Fibroblast of pulmonary artery (primary cell): Measurements from ENCODE around the gene RAB21.
A peak's percentile ranks its signal among the peaks of the same experiment; 100 is the strongest.
"Not testable (repeated sequence)": the region's sequence is repeated elsewhere in the genome, so short reads cannot be mapped to it uniquely, and the experiment has no call there.

Experiments used
- DNase-seq: peaks from one replicate; pipeline ENCODE4 v3.0.0-alpha.2; 2010; ENCODE audit warnings: low read depth
- H3K4me3 ChIP-seq: replicated peaks from 2 replicates; pipeline ENCODE4 v1.5.1; 2011; ENCODE audit warnings: low read depth, mild to moderate bottlenecking, control low read depth, low read length, moderate library complexity
- TF ChIP-seq, protein P1 (sequence below): IDR thresholded peaks from 2 replicates; pipeline ENCODE4 v1.5.1; 2011; ENCODE audit warnings: mild to moderate bottlenecking, control low read depth, low read length, inconsistent platforms; ENCODE audit errors: missing control alignments

The RAB21 gene

DNA sequence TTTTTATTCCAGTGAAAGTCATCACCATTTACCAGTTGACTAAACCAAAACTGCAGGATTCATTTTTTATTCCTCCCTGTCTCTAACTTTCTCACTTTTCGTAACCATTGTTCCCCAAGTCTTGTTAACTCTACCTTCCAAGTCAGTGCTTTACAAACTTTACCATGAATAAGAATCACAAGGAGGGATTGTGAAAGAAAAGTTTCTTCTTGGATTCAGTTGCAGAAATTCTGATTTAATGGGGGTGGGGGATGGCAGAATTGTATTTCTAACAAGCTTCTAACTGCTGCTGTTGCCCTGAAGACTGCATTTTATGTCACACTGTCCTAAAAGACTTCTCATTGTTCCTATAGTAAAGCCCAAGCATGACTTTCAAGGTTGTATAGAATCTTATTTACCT lies 5.0 kb upstream of the RAB21 start:
- H3K4me3 ChIP-seq, result no peak overlapping the region
- DNase-seq, result peak; percentile 23
- TF ChIP-seq, protein P1, sequence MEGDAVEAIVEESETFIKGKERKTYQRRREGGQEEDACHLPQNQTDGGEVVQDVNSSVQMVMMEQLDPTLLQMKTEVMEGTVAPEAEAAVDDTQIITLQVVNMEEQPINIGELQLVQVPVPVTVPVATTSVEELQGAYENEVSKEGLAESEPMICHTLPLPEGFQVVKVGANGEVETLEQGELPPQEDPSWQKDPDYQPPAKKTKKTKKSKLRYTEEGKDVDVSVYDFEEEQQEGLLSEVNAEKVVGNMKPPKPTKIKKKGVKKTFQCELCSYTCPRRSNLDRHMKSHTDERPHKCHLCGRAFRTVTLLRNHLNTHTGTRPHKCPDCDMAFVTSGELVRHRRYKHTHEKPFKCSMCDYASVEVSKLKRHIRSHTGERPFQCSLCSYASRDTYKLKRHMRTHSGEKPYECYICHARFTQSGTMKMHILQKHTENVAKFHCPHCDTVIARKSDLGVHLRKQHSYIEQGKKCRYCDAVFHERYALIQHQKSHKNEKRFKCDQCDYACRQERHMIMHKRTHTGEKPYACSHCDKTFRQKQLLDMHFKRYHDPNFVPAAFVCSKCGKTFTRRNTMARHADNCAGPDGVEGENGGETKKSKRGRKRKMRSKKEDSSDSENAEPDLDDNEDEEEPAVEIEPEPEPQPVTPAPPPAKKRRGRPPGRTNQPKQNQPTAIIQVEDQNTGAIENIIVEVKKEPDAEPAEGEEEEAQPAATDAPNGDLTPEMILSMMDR, result no peak

DNA sequence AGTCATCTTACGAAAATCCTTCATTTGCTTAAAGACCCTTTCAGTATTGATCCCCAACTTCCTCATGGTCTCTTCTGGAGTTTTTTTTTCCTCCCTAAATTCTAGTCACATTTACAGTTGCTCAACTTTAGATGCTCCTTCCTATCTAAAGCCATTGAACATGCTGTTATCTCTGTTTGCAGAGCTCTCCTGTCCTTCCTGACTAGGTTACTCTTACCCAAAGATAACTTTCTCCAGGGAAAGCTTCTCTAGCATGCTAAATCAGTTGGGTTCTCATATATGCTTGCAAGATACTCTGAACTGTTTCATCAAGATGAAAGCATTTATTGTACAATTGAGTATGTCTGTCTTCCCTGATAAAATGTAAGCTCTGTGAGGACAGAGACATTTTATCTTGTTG lies 1.8 kb upstream of the RAB21 start:
- no peak overlapping the region for H3K4me3 ChIP-seq
- TF ChIP-seq, protein P1, result no peak
- DNase-seq, result no peak

DNA sequence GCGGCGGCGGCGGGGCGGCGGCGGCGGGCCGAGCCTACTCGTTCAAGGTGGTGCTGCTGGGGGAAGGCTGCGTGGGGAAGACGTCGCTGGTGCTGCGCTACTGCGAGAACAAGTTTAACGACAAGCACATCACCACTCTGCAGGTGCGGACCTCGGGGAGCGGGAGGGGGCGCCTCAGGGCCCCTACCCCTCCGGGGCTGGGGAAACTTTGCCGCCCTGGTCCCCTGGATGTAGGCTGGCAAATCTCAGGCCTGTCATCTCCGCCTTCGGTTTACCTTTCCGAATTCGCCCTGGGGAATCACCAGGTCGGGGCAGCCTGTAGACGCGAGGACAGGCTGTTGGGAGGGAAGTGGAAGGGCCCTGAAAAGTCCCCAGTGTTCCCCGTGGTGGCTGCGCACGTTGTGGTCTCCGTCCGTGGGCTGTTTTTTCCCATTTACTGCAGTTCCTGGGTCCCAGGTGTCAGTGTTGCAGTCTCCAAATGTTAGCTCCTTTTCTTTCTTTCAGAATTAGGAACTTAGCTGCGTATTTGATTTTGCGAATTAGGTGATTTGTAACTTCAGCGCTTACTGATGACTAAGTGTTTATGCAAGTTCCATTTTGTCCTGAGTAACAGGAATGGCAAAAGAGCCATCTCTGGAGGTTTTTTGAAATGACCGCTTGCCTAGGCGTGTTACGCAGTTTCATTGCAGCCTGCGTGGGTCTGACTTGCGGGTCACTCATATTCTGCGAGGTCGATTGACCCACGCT lies 656 bp downstream of the RAB21 start:
- peak overlapping the region; percentile 70 for H3K4me3 ChIP-seq
- TF ChIP-seq, protein P1, result no peak
- peak; percentile 64 for DNase-seq

DNA sequence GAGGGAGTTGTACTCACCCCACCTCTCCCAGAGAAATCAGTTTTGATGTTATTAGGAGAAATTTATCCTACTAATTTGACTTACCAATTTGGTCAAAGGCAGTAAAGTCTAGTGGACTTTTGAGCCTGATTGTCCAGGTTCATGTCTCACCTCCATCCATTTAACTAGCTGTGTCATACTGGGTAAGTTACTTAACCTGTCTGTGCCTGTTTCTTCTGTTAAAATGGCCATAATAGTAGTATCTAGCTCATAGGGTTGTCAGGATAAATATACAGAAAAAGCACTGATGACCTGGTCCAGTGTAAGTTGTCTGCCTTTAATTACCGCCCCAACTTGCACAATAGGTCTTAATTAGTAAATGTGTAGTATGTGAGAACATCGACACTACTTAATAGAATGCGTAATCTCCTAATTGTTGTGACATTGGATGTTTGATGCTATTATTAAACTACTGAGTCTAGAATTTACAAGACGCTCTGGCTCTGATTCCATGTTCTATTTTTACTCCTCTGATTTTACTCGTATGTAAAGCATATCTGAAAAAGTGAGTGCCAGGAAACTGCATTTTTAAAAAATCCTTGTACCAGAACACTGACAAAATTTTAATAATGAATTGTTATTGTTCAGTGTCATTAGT lies 1.5 kb downstream of the RAB21 start:
- peak overlapping the region; percentile 70 for H3K4me3 ChIP-seq
- TF ChIP-seq, protein P1, result no peak
- DNase-seq, result no peak

DNA sequence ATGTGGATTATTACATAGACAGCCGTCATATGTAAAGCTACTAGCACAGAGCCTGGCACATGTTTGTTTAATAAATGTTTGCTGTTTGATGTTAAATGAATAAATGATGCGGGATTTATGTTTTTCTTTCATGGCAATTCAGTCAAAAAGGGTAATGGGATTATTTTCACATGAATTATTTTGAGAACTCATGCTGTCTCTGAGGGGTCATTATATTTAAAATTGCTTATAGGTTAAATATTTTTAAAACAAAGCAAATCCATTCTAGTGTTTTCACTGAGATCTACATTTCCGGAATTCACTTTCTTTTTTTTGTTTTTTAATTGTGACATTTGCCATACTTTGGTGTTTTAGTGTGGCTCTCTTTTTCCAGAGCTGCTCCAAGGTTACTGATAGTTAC lies 5.3 kb downstream of the RAB21 start:
- TF ChIP-seq, protein P1, result no peak
- no peak for DNase-seq
- H3K4me3 ChIP-seq, result no peak overlapping the region

DNA sequence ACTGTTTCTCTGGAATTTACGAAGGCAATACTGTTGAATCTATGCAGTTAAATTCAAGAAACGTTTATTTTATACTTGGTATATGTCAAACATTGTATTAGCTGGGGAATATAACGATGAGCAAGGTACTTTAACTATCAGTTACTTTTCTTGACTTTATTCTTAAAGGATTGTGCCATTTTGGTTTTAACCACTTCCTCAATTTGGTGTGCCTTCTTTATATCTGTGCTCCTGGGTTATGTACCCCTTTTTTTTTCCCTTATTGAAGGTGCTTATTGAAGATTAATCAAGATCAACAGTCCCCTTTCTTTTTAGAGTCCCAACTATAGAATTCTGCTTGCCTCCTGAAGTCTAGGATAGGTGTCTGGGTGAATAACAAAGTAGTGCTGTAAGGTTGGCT lies 5.8 kb downstream of the RAB21 start:
- no peak for DNase-seq
- no peak overlapping the region for H3K4me3 ChIP-seq
- TF ChIP-seq, protein P1, result no peak

DNA sequence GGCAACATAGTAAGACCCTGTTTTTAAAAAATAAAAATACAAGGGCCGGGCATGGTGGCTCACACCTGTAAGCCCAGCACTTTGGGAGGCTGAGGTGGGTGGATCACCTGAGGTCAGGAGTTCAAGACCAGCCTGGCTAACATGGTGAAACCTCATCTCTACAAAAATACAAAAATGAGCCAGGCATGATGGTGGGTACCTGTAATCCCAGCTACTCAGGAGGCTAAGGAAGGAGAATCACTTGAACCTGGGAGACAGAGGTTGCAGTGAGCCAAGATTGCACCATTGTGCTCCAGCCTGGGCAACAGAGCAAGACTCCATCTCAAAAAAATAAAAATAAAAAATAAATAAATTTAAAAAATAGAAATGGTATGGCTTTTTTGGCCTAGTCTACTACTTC lies 6.7 kb downstream of the RAB21 start:
- H3K4me3 ChIP-seq, DNase-seq: not testable (repeated sequence)
